HEK293T (cell line): ENCODE results near the gene FAU.

Experiments
- ARNT ChIP-seq: fragments of 450-650 bp; IDR thresholded peaks from 2 replicates; pipeline ENCODE4 v1.6.1; 2017; ENCODE audit warnings: mild to moderate bottlenecking
- BHLHE40 ChIP-seq: fragments of 450-650 bp; IDR thresholded peaks from 2 replicates; pipeline ENCODE4 v1.6.1; 2016; ENCODE audit warnings: mild to moderate bottlenecking, moderate library complexity, borderline replicate concordance
- CTBP1 ChIP-seq: fragments of 450-650 bp; IDR thresholded peaks from 2 replicates; pipeline ENCODE4 v1.6.1; 2016; ENCODE audit warnings: borderline replicate concordance
- ELF4 ChIP-seq: fragments of 450-650 bp; IDR thresholded peaks from 2 replicates; pipeline ENCODE4 v1.6.1; 2017; ENCODE audit warnings: antibody characterized with exemption
- FOXM1 ChIP-seq: fragments of 450-650 bp; IDR thresholded peaks from 2 replicates; pipeline ENCODE4 v1.6.1; 2017; ENCODE audit warnings: mild to moderate bottlenecking, borderline replicate concordance
- HDGF ChIP-seq: fragments of 450-650 bp; IDR thresholded peaks from 2 replicates; pipeline ENCODE4 v1.6.1; 2017; ENCODE audit warnings: antibody characterized with exemption, borderline replicate concordance
- L3MBTL2 ChIP-seq: fragments of 450-650 bp; conservative IDR thresholded peaks from 2 replicates; pipeline ENCODE4 v1.6.1; 2016; ENCODE audit warnings: mild to moderate bottlenecking
- LEF1 ChIP-seq: fragments of 450-650 bp; IDR thresholded peaks from 2 replicates; pipeline ENCODE4 v1.6.1; 2017; ENCODE audit warnings: mild to moderate bottlenecking, borderline replicate concordance
- NFRKB ChIP-seq: fragments of 450-650 bp; IDR thresholded peaks from 2 replicates; pipeline ENCODE4 v1.6.1; 2016; ENCODE audit warnings: mild to moderate bottlenecking, moderate library complexity
- SP1 ChIP-seq: fragments of 450-650 bp; IDR thresholded peaks from 2 replicates; pipeline ENCODE4 v1.6.1; 2017
- SUZ12 ChIP-seq: fragments of 450-650 bp; IDR thresholded peaks from 2 replicates; pipeline ENCODE4 v1.6.1; 2016; ENCODE audit warnings: mild to moderate bottlenecking
- TARDBP ChIP-seq: fragments of 450-650 bp; IDR thresholded peaks from 2 replicates; pipeline ENCODE4 v1.6.1; 2016
- ZNF384 ChIP-seq: fragments of 450-650 bp; IDR thresholded peaks from 2 replicates; pipeline ENCODE4 v1.6.1; 2016
- TF ChIP-seq, protein P1 (sequence below): fragments of 450-650 bp; IDR thresholded peaks from 2 replicates; pipeline ENCODE4 v1.6.1; 2016

DNA sequence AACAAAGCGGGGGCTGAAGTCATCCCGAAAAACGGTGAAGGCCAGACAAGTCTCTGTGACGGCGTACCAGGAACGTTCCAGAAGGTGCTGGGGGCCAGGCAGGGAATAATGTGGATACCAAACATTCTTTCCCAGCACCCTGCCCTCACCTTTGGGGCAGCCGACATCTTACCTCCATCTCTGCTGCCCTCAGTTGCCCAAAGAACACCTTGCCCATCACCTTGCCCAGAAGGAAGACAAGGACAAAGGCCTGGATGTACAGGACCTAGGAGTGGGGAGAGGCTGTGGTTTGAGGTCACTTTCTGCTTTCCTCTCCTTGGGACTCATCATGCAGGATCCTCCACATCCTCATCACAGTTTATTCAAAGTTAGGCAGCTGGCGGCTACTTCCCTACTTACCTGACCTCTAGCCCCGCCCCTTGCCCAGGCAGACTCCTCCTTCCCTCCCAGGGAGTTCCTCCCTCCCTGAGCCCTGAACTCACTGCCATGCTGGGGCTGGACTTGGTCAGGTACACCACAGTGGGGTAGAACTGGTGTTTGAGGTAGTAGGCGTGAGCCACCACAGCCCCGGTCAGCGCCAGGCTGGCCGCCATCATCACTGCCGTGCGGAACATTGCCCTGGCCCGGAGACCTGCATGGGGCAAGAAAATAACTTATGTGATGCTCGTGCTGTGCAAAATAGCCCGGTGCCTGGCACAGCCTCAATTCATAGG, 11.2 kb upstream of the FAU start:
- no peak for TF ChIP-seq TARDBP
- TF ChIP-seq BHLHE40: no peak
- TF ChIP-seq NFRKB: no peak
- TF ChIP-seq CTBP1: no peak
- no peak for TF ChIP-seq ZNF384
- TF ChIP-seq SP1: no peak
- no peak for TF ChIP-seq LEF1
- no peak for TF ChIP-seq FOXM1
- TF ChIP-seq, protein P1, sequence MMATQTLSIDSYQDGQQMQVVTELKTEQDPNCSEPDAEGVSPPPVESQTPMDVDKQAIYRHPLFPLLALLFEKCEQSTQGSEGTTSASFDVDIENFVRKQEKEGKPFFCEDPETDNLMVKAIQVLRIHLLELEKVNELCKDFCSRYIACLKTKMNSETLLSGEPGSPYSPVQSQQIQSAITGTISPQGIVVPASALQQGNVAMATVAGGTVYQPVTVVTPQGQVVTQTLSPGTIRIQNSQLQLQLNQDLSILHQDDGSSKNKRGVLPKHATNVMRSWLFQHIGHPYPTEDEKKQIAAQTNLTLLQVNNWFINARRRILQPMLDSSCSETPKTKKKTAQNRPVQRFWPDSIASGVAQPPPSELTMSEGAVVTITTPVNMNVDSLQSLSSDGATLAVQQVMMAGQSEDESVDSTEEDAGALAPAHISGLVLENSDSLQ: no peak
- TF ChIP-seq ARNT: no peak
- TF ChIP-seq SUZ12: no peak
- no peak for TF ChIP-seq HDGF
- no peak for TF ChIP-seq ELF4
- no peak for TF ChIP-seq L3MBTL2
